Activated T-cell treated with anti-CD3 and anti-CD28 coated beads for 4 hours (primary cell): ENCODE measurements around the gene PLG.
"Not testable (repeated sequence)": the region's sequence is repeated elsewhere in the genome, so short reads cannot be mapped to it uniquely, and the experiment has no call there.

Source experiments
- DNase-seq: peaks from one replicate; pipeline ENCODE4 v3.0.0-alpha.2; 2020

Gene PLG

GRCh38 chr6:160701918-160702680, at the start of gene PLG:
Gene PLG (plus strand): TSS chr6:160702244. CDS start chr6:160702305, 61 bp downstream.
- not testable (repeated sequence) for DNase-seq

GRCh38 chr6:160659562-160659961, 42.5 kb upstream of the PLG start:
- no peak for DNase-seq

- DNase-seq: no peak
Measured at GRCh38 chr6:160661216-160661615, 40.8 kb upstream of the PLG start.

GRCh38 chr6:160662429-160662828, 39.6 kb upstream of the PLG start:
- DNase-seq: no peak

GRCh38 chr6:160662842-160663241, 39.2 kb upstream of the PLG start:
- no peak for DNase-seq

GRCh38 chr6:160664198-160664597, 37.8 kb upstream of the PLG start, which contains the start of gene LPA:
Gene LPA (minus strand): TSS chr6:160664275. CDS start chr6:160664214, 61 bp downstream.
- DNase-seq: not testable (repeated sequence)

GRCh38 chr6:160667639-160668481, 34.2 kb upstream of the PLG start:
- peak; percentile 3 for DNase-seq

- no peak for DNase-seq
Measured at GRCh38 chr6:160668589-160668988, 33.5 kb upstream of the PLG start.

GRCh38 chr6:160676418-160676817, 25.6 kb upstream of the PLG start:
- DNase-seq: not testable (repeated sequence)

GRCh38 chr6:160678230-160678629, 23.8 kb upstream of the PLG start:
- no peak for DNase-seq

- DNase-seq: no peak
Measured at GRCh38 chr6:160678744-160679401, 23.2 kb upstream of the PLG start.

- no peak for DNase-seq
Measured at GRCh38 chr6:160679402-160679769, 22.7 kb upstream of the PLG start.

- DNase-seq: not testable (repeated sequence)
Measured at GRCh38 chr6:160685101-160685761, 16.8 kb upstream of the PLG start.

- DNase-seq: no peak
Measured at GRCh38 chr6:160685762-160686450, 16.1 kb upstream of the PLG start.

GRCh38 chr6:160690458-160690857, 11.6 kb upstream of the PLG start:
- DNase-seq: no peak

GRCh38 chr6:160691617-160692016, 10.4 kb upstream of the PLG start:
- DNase-seq: no peak

- no peak for DNase-seq
Measured at GRCh38 chr6:160692369-160692959, 9.6 kb upstream of the PLG start.

GRCh38 chr6:160695025-160695424, 7.0 kb upstream of the PLG start:
- not testable (repeated sequence) for DNase-seq

- not testable (repeated sequence) for DNase-seq
Measured at GRCh38 chr6:160695622-160696021, 6.4 kb upstream of the PLG start.

- not testable (repeated sequence) for DNase-seq
Measured at GRCh38 chr6:160696884-160697283, 5.2 kb upstream of the PLG start.

- no peak for DNase-seq
Measured at GRCh38 chr6:160697826-160698225, 4.2 kb upstream of the PLG start.

- DNase-seq: not testable (repeated sequence)
Measured at GRCh38 chr6:160704688-160705087, 2.6 kb downstream of the PLG start.
